ENCODE results near the gene PIF1.
"Not testable (repeated sequence)": the region's sequence is repeated elsewhere in the genome, so short reads cannot be mapped to it uniquely, and the experiment has no call there.

The PIF1 gene

DNA sequence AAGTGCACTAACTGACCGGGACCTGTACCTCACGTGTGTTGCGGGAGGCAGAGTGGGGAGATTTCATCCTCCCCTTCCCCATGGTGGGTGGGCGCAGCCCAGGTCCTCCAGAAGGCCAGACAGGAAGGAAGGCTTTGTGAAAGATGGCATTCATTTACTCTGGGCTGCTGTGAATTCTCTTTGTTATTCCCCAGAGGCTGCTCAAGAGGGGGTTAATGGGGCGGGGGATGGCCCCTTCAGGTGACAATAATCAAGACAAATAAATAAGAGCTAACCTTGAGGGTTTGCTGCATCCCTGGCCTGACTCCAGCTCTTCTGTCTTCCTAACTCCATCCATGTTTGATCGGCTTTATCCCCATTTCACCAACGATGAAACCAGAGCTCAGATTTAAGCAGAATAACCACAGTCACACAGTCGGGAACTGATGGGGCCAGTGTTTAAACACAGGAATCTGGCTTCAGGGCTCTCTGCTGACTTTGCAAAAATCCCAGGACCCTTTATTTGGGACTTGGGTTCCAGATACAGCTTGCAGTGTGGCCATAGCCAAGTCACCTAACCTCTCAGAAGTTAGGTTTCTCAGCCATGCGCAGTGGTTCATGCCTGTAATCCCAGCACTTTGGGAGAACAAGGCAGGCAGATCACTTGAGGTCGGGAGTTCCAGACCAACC lies 16.5 kb downstream of the PIF1 start:
- no peak for DNase-seq

DNA sequence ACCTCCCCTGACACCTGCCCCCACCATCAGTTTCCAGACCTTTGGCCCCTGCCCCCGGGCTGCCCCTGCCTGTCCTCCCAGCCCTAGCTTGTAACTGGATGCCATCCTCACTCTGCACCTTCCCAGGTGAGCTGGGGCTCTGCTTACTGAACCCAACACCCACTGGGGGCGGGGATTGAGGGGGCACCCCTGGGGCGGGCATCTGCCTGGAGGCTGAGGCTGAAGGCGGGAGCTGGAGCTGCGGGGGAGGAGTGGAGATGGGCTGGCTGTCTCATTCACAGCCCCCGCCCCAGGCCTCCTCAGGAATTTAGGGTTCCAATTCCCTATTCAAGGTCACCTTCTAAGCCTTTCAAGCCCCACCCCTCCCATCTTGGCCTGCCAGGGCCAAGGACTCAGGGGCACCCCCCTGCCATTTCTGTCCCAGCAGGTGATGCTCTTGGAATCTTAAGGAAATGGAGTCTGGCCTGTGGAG lies 17.7 kb downstream of the PIF1 start:
- no peak for DNase-seq

DNA sequence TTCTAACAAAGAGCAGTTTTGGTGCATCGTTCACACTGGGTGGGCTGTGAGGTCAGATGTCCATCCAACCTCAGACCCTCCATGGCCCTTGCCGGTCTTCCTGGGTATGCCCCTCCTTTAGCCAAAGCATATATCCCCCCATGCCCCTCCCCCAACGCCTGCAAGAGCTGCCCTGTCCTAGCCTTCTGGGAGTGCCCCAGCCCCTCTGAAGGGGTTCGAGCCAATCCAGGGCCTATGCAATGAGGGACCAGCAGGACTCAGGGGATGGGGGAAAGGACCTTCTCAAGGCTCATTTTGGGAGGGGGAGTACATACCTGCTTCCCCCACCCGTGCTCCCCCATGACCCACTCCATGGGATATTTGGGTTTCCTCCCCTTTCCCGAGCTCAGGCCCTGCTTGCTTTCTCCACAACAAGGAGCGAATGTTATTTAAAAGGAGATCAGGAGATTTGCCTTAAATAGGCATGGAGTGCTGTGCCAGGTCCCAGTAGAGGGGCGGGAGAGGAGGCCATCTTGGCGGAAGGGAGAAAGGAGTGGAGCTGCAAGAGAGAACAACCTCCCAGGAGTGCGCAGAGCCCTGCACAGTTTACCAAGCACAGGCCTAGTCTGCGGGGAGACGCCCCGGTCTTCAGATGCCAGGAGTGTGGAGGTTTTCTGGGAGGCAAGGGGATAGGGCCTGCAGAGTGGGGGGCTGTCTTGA lies 18.2 kb downstream of the PIF1 start:
- DNase-seq = no peak

DNA sequence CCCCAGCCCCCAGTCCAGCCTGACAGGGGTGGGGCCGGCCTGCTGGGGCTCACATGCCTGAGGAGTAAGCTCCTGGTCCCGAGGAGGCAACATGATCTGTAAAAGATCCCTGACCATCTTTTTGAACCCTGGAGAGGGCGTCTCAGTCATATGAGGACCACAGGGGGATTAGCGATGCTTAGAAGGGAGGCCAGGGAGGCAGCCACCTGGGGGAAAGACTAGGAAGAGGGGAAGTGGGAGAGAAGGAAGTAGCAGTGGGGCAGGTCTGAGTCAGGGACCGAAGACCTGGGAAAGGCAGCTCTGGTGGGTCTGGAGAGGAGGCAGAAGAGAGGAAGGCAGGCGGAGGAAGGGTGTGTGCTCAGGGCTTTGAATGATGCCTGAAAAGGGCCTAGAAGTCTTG lies 18.9 kb downstream of the PIF1 start:
- DNase-seq = no peak

DNA sequence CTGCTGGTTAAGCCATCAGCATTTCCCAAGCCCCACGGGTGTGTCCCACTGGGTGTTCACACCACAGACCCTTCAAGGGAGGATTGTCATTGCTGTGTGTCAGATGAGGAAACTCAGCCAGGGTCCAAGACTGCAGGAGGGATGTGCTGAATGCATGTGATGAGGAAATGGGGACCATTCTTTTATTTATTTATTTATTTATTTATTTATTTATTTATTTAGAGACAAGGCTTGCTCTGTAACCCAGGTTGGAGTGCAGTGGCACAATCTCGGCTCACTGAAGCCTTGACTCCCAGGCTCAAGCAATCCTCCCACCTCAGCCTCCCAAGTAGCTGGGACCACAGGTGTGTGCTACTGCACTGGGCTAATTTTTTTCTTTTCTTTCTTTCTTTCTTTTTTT lies 20.8 kb downstream of the PIF1 start:
- no peak for DNase-seq

DNA sequence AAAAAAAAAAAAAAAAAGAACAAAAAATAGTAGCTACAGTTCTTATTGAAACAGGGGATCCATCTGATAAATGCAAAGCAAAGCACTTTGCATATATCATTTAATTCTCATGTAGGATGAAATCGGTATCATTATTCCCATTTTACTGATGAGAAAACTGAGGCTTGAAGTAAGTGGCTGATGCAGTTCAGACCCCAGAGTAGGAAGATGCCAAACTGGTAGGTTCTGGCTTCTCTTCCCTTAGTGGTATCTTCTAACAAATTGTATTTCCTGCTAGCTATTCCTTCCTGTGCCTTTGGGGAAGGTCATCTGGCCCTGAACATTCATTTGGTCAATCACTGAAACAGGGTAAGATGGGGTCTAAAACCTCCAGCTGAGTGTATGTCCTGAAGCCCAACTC lies 21.9 kb downstream of the PIF1 start:
- DNase-seq = no peak

DNA sequence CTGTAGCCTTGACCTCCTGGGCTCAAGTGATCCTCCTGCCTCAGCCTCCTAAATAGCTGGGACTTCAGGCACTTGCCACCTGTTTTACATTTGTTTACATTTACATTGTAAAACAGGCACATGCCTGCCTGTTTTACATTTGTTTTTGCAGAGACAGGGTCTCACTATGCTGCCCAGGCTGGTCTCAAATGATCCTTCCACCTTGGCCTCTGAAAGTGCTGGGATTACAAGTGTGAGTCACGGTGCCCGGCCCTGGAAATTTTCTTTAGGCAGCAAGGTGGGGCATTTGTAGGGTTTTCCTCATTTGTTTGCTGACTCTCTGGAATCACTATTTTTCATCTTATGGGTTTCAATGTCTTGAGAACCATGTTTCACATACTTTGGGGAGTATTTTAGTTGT lies 25.0 kb downstream of the PIF1 start:
- DNase-seq = no peak

DNA sequence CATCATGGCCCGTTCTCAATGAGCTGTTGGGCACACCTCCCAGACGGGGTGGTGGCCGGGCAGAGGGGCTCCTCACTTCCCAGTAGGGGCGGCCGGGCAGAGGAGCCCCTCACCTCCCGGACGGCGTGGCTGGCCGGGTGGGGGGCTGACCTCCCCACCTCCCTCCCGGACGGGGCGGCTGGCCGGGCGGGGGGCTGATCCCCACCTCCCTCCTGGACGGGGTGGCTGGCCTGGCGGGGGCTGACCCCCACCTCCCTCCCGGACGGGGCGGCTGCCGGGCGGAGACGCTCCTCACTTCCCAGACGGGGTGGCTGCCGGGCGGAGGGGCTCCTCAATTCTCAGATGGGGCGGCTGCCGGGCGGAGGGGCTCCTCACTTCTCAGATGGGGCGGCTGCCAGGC lies 26.5 kb downstream of the PIF1 start:
- DNase-seq = not testable (repeated sequence)

DNA sequence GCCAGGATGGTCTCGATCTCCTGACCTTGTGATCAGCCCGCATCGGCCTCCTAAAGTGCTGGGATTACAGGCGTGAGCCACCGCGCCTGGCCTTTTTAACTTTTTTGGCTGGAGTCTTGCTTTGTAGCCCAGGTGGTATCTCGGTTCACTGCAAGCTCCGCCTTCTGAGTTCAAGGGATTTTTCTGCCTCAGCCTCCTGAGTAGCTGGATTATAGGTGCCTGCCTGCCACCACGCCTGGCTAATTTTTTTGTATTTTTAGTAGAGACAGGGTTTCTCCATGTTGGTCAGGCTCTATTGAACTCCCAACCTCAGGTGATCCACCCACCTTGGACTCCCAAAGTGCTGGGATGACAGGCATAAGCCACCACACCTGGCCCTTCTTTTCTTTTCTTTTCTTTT lies 29.5 kb downstream of the PIF1 start:
- DNase-seq = not testable (repeated sequence)

DNA sequence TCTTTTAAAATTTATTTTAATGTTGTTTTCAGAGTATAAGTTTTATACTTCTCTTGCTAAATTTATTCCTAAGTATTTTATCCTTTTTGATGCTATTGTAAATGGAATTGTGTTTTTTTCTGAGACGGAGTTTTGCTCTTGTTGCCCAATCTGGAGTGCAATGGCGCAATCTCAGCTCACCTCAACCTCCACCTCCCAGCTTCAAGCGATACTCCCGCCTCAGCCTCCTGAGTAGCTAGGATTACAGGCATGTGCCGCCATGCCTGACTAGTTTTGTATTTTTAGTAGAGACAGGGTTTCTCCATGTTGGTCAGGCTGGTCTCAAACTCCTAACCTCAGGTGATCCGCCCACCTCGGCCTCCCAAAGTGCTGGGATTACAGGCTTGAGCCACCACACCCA lies 30.1 kb downstream of the PIF1 start:
- not testable (repeated sequence) for DNase-seq

DNA sequence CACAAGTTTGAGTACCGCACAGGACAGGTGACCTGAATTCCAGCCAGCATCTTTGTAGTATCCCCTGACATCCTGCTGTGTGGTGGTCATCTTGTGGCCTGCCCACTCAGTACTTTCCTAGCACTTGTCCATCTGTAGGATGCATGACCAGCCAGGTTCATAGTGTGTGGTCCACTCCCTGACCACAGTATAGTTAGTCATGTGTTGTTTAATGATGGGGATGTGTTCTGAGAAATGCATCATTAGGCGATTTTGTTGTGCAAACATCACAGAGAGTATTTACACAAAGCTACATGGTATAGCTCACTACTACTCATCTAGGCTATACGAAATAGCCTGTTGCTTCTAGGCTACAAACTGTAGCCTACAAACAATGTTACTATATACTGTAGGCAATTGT lies 33.2 kb downstream of the PIF1 start:
- no peak for DNase-seq

DNA sequence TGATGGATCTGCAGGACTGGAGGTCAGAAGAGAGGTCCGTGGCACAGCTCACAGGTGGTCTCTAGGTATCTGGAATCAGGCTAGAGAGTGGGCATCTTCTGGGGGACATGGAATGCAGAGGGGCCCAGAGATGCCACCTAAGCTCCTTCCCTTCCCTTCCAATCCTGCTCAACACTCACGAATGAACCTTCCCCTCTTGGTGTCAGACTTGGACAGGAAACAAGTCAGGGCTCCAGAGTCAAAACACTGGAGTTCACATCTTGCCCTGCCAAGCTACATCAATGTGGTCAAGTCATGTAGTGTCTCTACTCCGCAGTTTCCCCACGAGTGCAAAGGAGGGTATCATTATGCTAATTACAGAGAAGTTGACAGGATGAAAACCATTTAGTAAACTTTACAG lies 34.0 kb downstream of the PIF1 start:
- no peak for DNase-seq

DNA sequence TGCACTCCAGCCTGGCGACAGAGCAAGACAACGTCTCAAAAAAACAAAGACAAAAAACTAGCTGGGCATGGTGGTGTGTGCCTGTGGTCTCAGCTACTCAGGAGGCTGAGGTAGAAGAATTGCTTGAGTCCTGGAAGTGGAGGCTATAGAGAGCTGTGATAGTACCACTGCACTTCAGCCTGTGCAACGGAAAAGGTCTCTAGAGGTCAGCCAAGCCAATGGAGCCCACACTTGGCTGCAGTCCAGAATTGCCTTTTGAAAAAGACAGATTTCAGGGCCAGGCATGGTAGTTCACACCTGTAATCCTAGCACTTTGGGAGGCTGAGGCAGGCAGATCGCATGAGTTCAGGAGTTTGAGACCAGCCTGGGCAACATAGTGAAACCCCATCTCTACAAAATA lies 41.7 kb downstream of the PIF1 start:
- no peak for DNase-seq

DNA sequence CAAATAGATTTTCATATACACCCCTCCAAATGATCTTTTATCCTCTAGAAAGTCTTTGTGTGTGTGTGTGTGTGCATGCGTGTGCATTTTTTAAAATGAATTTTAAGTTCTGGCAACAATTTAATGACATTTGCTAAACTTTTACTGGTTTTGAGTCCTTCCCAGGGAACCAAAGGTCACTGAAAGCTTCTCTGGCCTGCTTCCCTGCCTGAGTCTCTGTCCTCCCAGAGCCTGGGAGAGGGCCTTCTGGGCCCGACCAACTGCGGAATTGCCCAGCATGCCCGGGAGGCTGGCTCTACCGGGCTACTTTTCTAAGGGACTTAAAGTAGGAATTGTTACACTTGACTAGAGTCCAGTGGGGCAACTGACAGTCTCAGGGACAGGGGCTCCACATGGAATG lies 42.7 kb downstream of the PIF1 start:
- DNase-seq = no peak

DNA sequence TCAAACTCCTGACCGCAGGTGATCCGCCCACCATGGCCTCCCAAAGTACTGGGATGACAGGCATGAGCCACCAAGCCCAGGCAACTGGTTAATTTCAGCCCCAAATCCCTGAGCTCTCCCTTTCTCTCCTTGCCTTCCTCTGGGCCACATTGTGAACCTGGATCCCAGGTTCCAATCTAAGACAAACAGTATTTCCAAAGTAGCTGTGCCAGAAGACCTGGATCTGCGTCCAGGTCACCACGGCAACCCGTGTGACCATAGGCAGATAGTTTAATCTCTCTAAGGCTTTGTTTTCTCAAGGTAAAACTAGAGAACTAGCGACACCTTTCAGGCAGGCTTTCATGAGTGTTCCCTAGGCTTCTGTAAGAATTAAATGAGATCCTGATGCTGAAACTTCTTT lies 44.1 kb downstream of the PIF1 start:
- no peak for DNase-seq

DNA sequence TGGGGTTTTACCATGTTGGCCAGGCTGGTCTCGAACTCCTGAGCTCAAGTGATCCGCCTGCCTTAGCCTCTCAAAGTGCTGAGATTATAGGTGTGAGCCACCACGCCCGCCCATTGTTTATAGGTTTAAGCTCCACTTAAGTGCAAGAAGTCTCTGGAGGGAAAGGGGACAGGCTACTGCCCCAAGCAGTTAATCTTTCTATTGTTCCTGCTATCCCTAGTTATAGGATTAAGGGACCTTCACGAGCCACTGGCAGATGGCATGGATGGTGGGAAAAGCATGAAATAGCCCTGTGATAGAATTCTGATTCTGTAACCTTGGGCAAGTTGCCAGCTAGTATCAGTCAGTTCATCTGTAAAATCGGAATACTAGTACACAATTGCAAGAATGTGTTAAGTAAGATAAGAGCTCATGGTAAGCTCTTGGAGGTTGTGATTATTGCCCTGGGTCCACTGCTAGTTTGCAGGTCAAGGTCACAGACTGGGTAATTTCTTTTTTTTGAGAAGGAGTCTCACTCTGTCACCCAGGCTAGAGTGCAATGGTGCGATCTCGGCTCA lies 44.8 kb downstream of the PIF1 start:
- no peak for DNase-seq

DNA sequence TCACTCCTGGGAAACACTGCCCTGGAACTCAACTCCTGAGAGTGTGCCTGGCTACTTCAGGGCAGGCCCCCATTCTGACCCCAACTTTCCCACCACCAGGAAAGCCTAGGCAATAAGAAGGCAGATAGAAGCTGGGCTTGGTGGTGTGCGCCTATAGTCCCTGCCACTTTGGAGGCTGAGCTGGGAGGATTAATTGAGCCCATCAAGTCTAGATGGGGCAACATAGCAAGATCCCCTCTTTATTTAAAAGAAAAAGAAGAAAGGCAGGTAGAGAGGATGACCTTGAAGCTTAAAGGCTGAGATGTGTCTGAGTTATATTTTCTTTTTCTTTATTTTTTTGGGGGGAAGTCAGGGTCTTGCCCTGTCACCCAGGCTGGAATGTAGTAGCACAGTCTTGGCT lies 45.8 kb downstream of the PIF1 start:
- DNase-seq = no peak

DNA sequence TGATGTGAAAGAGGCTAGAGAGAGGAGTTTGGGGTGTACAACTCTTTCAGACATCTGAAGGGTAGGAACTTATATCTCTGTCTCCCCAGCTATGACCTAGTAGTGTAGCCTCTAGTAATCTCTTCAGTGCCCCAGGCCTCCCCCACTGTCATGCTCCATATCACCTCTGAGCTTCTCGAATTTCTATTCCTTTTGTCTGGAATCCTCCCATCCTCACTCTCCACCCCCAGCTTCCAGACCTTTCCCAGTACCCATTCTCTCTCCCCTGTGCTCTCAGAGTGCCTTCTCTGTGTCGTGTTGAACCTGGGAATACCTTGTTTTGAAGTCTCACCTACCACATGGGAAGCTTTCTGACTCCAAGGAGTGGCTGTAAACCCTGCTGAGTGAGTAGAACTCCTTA lies 46.4 kb downstream of the PIF1 start:
- DNase-seq = no peak

DNA sequence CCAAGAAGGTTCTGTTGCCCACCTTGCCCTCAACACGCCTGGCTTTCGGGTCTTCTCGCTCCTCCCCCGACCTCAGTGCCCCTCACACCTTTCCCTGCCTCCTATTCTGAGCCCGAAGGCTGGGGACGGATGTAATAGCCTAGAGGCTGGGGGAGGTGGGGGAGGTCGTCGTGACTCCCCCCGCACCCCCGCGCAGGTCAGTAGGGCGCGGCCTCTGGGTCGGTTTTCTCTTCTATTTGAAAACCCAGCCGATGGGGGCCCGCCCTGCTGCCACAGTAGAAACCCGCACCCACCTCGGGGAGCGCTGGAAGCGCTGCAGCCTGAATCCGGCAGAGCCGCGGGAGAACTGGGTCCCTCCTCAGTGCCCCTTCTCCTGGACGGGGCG lies 49.1 kb downstream of the PIF1 start:
- DNase-seq = no peak

DNA sequence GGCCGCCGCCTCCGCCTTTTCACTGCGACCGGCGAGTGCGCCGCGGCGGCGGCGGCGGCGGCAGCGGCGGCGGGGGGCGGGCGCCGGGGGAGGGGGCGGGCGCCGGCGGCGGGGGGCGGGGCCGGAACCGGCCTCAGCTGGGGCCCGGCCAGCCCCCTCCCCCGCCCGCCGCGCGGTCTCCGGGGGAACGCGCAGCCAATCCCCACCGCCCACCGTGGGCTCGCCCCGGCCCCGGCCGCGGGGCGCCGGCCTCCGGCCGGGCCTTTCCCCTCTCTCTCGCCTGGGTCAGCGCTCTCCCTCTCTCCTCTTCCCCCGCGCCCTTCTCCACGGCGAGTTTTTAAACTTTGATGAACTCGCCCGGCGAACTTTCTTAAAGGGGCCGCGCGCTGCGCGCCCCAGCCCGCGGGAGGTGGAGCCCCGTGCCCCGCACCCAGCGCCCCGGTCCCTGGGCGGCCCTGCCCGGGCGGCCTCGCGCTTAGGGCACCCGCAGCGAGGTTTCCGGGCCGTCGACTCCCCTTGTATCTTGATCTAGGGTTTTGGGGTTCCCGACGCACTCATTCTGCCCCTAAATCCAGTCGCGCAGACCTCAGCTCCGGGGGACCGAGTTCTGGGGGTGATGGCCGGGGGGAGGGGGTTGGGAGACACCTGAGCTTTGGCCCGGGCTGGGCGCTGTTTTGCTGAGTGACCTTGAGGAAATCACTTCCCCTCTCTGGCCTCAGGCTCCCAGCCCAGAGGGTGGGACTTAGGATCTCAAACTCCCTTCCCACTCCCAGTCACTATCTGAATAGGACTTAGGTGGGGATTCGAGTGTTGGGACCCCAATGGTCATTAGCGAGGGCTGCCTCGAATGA lies 49.7 kb downstream of the PIF1 start, which contains the start of gene RBPMS2:
RBPMS2 (minus strand) TSS at position 39 of the 851 bp plus-strand sequence. CDS start 270 bp downstream, outside the sequence.
- no peak for DNase-seq

DNA sequence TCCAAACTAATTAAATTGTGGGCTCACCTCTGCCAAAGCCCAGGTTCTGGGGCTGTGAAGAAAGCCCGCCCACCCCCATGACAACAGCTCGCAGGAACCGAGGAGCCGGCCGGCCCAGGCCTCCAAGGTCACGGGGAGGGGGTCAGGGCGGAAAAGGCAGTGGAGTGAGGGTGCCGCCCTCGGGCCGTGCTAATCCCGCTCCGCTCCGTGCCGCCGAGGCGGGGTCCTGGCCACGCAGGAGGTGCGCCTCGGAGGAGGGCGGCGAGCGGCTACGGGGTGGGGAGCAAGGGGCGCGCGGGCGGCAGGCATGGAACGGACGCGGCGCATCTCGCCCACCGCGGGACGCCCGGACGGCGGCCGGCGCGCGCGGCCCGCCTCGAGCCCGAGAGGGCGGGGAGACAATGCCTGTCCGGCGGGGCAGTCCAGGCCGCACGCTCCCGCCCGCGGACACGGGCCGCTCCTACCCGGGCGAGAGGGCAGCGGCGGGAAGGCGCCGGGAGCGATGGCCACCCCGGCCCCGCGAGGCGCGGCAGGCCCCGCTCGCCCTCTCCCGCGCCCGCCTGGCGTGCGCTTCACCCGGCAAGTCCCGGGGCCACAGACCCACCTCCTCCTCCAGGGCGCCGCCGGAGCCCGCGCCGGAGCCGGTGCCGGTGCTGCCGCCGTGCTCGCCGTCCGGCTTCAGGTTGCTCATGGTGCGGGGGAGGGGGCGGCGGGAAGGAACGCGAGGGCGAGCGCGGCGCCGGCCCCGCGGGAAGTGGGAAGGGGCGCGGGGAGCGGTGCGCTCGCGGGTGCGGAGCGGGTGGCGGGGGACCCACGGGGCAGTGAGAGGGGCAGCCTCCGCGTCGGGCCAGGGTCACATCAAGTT lies 50.6 kb downstream of the PIF1 start:
- peak; percentile 24 for DNase-seq

DNA sequence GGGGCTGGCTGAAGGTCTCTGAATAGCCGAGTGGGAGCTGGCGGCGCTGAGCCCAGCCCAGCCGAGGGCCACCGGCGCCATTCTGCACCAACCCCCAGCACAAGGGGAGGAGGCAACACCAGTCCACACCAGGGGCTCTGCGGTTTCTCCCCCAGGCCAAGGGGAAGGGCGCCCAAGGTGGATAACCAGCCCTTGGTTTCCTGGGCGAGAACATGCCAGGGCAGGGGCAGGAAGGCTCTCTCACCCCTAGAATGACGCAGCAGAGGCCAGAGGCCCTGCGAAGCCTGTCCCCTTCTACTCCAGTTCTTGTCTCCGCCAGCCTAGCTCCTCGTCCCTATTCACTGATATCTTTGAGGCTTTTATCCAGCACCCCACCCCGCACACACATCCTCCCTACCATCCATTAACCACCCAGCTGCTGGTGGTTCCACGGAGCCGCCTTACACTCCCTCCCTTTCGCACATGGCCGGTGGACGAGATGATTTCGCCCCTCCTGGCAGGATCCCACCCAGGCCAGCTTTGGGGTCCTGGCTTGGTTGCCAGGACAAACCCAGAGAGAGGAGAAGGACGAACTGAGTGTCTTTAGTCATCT lies 51.3 kb downstream of the PIF1 start:
- DNase-seq = no peak
